Transverse colon (tissue), 4 donors: ENCODE data around the gene RUFY3.

Experiments used
- CTCF ChIP-seq, 5 experiments: fragments of 200-600 bp in 3 of 5; fragments of 450-650 bp in 2 of 5; sonication (generic) in 3 of 5; IDR thresholded peaks; 1 replicate in 2 of 5; 2 replicates in 3 of 5; pipeline ENCODE4 v1.5.1; 2016 to 2017; ENCODE audit warnings: antibody characterized with exemption in 5 of 5, inconsistent platforms in 3 of 5, mild to moderate bottlenecking in 2 of 5, moderate library complexity in 1 of 5
- EP300 ChIP-seq: sonication (generic); formaldehyde crosslinking; IDR thresholded peaks from one replicate; pipeline ENCODE4 v1.6.1; 2017; ENCODE audit warnings: antibody characterized with exemption, low read depth
- POLR2AphosphoS5 ChIP-seq, 3 donors: sonication (generic); formaldehyde crosslinking; IDR thresholded peaks; one replicate each; pipeline ENCODE4 v1.6.1; 2016; ENCODE audit warnings: antibody characterized with exemption in 3 of 3

- TF ChIP-seq CTCF (IDR thresholded peaks at IDR 0.05): no peak
- no peak for TF ChIP-seq EP300
- no peak for TF ChIP-seq POLR2AphosphoS5 (IDR thresholded peaks at IDR 0.05)
Measured at GRCh38 chr4:70787496-70787895, 65.7 kb downstream of the RUFY3 start.
